Measurements from ENCODE around the gene CHMP3.
"Not testable (repeated sequence)": the region's sequence is repeated elsewhere in the genome, so short reads cannot be mapped to it uniquely, and the experiment has no call there.

CHMP3 gene

GRCh38 chr2:86562922-86563649, at the start of gene CHMP3:
TSS of gene CHMP3 (minus strand) at chr2:86563443. CDS start at chr2:86563348, 95 bp downstream.
- DNase-seq, result peak; percentile 92

GRCh38 chr2:86610871-86611270, 47.6 kb upstream of the CHMP3 start:
- DNase-seq, result no peak

GRCh38 chr2:86608832-86609410, 45.7 kb upstream of the CHMP3 start:
- DNase-seq, result no peak

- DNase-seq, result no peak
Observed at GRCh38 chr2:86603905-86604304, 40.7 kb upstream of the CHMP3 start.

- no peak for DNase-seq
Observed at GRCh38 chr2:86598966-86599365, 35.7 kb upstream of the CHMP3 start.

- no peak for DNase-seq
Observed at GRCh38 chr2:86596118-86596517, 32.9 kb upstream of the CHMP3 start.

GRCh38 chr2:86593266-86593665, 30.0 kb upstream of the CHMP3 start:
- DNase-seq, result no peak

- no peak for DNase-seq
Observed at GRCh38 chr2:86592547-86593230, 29.4 kb upstream of the CHMP3 start.

- DNase-seq, result not testable (repeated sequence)
Observed at GRCh38 chr2:86589701-86590100, 26.5 kb upstream of the CHMP3 start.

- DNase-seq, result no peak
Observed at GRCh38 chr2:86584151-86584913, 21.1 kb upstream of the CHMP3 start.

GRCh38 chr2:86580560-86580959, 17.3 kb upstream of the CHMP3 start:
- DNase-seq, result no peak

GRCh38 chr2:86577817-86578456, 14.7 kb upstream of the CHMP3 start:
- DNase-seq, result no peak

GRCh38 chr2:86570059-86570458, 6.8 kb upstream of the CHMP3 start:
- DNase-seq, result no peak

GRCh38 chr2:86566821-86567190, 3.6 kb upstream of the CHMP3 start:
- DNase-seq, result no peak

GRCh38 chr2:86566158-86566820, 3.0 kb upstream of the CHMP3 start:
- DNase-seq, result no peak

GRCh38 chr2:86563650-86564061, 413 bp upstream of the CHMP3 start:
- DNase-seq, result no peak

GRCh38 chr2:86562485-86562921, 740 bp downstream of the CHMP3 start:
- no peak for DNase-seq

- DNase-seq, result no peak
Observed at GRCh38 chr2:86557836-86558235, 5.4 kb downstream of the CHMP3 start.

- DNase-seq, result no peak
Observed at GRCh38 chr2:86556508-86556907, 6.7 kb downstream of the CHMP3 start.

GRCh38 chr2:86552889-86553288, 10.4 kb downstream of the CHMP3 start:
- DNase-seq, result no peak

GRCh38 chr2:86549963-86550725, 13.1 kb downstream of the CHMP3 start:
- DNase-seq, result not testable (repeated sequence)
